SK-N-SH treated with all-trans-retinoic acid at 6 μM for 48 hours (cell line): ENCODE data around the gene KERA.
A peak's percentile ranks its signal among the peaks of the same experiment; 100 is the strongest.

Experiments
- ATAC-seq: fragments of 200-7000 bp; cut with Tn5 transposase; 3 replicates; pipeline ENCODE4 v1.9.1; 2020; ENCODE audit warnings: mild to moderate bottlenecking, moderate library complexity
- ARNTL ChIP-seq: fragments of 450-650 bp; formaldehyde crosslinking; IDR thresholded peaks from 2 replicates; pipeline ENCODE4 v1.5.0; 2020; ENCODE audit warnings: low read depth, mild to moderate bottlenecking, moderate library complexity, borderline replicate concordance
- BACH2 ChIP-seq: fragments of 250-450 bp; sonication (Bioruptor Pico); IDR thresholded peaks from 2 replicates; pipeline ENCODE4 v1.9.0; 2021; ENCODE audit warnings: mild to moderate bottlenecking, borderline replicate concordance
- CREB5 ChIP-seq: fragments of 250-450 bp; sonication (Bioruptor Pico); IDR thresholded peaks from 2 replicates; pipeline ENCODE4 v1.5.1; 2020; ENCODE audit warnings: low read depth, mild to moderate bottlenecking, moderate library complexity
- CSDC2 ChIP-seq: fragments of 250-450 bp; sonication (Bioruptor Pico); IDR thresholded peaks from 2 replicates; pipeline ENCODE4 v1.5.0; 2020; ENCODE audit warnings: mild to moderate bottlenecking, moderate library complexity
- ESRRG ChIP-seq: fragments of 250-450 bp; sonication (Bioruptor Pico); IDR thresholded peaks from 2 replicates; pipeline ENCODE4 v1.6.1; 2021; ENCODE audit warnings: mild to moderate bottlenecking
- GLIS3 ChIP-seq: fragments of 250-450 bp; sonication (Bioruptor Pico); IDR thresholded peaks from 2 replicates; pipeline ENCODE4 v1.5.0; 2020; ENCODE audit warnings: mild to moderate bottlenecking, moderate library complexity
- ISL1 ChIP-seq: fragments of 250-450 bp; sonication (Bioruptor Pico); IDR thresholded peaks from 2 replicates; pipeline ENCODE4 v2.1.2; 2022; ENCODE audit warnings: mild to moderate bottlenecking, moderate library complexity
- OSR1 ChIP-seq: fragments of 250-450 bp; sonication (Bioruptor Pico); IDR thresholded peaks from 2 replicates; pipeline ENCODE4 v1.8.0; 2022; ENCODE audit warnings: moderate library complexity, mild to moderate bottlenecking, inconsistent platforms
- PATZ1 ChIP-seq: fragments of 250-450 bp; sonication (Bioruptor Pico); IDR thresholded peaks from 2 replicates; pipeline ENCODE4 v1.8.0; 2020; ENCODE audit warnings: mild to moderate bottlenecking, moderate library complexity, borderline replicate concordance
- PPARA ChIP-seq: fragments of 250-450 bp; sonication (Bioruptor Pico); IDR thresholded peaks from 2 replicates; pipeline ENCODE4 v1.5.0; 2020; ENCODE audit warnings: mild to moderate bottlenecking, borderline replicate concordance
- RARB ChIP-seq: fragments of 250-450 bp; sonication (Bioruptor Pico); IDR thresholded peaks from 2 replicates; pipeline ENCODE4 v1.8.0; 2021; ENCODE audit warnings: mild to moderate bottlenecking, moderate library complexity
- SNAI2 ChIP-seq: fragments of 250-450 bp; sonication (Bioruptor Pico); IDR thresholded peaks from 2 replicates; pipeline ENCODE4 v1.5.0; 2020; ENCODE audit warnings: mild to moderate bottlenecking, moderate library complexity
- TCF4 ChIP-seq: fragments of 250-450 bp; sonication (Bioruptor Pico); IDR thresholded peaks from 2 replicates; pipeline ENCODE4 v1.8.0; 2021; ENCODE audit warnings: mild to moderate bottlenecking, moderate library complexity, borderline replicate concordance
- TOX ChIP-seq: fragments of 250-450 bp; sonication (Bioruptor Pico); IDR thresholded peaks from 2 replicates; pipeline ENCODE4 v1.8.0; 2021; ENCODE audit warnings: mild to moderate bottlenecking, moderate library complexity, borderline replicate concordance
- ZC3H10 ChIP-seq: fragments of 250-450 bp; sonication (Bioruptor Pico); IDR thresholded peaks from 2 replicates; pipeline ENCODE4 v1.5.1; 2021; ENCODE audit warnings: mild to moderate bottlenecking, moderate library complexity
- ZFP3 ChIP-seq: fragments of 250-450 bp; sonication (Bioruptor Pico); IDR thresholded peaks from 2 replicates; pipeline ENCODE4 v1.5.0; 2020; ENCODE audit warnings: mild to moderate bottlenecking, moderate library complexity
- ZNF70 ChIP-seq: fragments of 450-650 bp; formaldehyde crosslinking; IDR thresholded peaks from 2 replicates; pipeline ENCODE4 v1.5.0; 2020; ENCODE audit warnings: mild to moderate bottlenecking, moderate library complexity
- ZNF8 ChIP-seq: fragments of 450-650 bp; formaldehyde crosslinking; IDR thresholded peaks from 2 replicates; pipeline ENCODE4 v1.5.0; 2020; ENCODE audit warnings: mild to moderate bottlenecking, moderate library complexity
- TF ChIP-seq, protein P1 (sequence below): fragments of 250-450 bp; sonication (Bioruptor Pico); IDR thresholded peaks from 2 replicates; pipeline ENCODE4 v1.5.1; 2021; ENCODE audit warnings: mild to moderate bottlenecking, moderate library complexity

Gene KERA

DNA sequence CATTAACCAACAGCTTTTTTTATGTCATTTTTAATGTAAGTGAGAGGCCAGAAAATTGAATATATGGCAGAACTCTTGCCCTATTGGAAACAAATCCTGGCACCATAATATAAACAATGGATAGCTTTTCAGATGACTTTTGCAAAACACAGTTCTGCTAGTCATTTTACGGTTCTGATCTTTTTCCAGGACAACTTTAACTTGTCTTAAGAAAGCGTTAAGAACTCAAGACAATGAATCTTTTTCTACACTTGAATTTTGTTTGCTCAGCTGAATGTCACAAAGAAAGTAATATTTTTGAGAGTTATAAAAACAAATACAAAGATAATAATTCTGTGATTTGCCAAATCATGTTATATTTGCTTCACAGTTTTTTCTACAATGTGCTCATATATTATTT lies 13.2 kb downstream of the KERA start (continued):
- no peak for TF ChIP-seq PATZ1 (CRISPR knock-in tag)
- no peak for TF ChIP-seq SNAI2 (CRISPR knock-in tag)
- no peak for TF ChIP-seq ZNF70 (CRISPR knock-in tag)

GRCh38 chr12:91043408-91043807 lies 14.4 kb downstream of the KERA start:
- TF ChIP-seq ESRRG (CRISPR knock-in tag): no peak
- TF ChIP-seq, protein P1, sequence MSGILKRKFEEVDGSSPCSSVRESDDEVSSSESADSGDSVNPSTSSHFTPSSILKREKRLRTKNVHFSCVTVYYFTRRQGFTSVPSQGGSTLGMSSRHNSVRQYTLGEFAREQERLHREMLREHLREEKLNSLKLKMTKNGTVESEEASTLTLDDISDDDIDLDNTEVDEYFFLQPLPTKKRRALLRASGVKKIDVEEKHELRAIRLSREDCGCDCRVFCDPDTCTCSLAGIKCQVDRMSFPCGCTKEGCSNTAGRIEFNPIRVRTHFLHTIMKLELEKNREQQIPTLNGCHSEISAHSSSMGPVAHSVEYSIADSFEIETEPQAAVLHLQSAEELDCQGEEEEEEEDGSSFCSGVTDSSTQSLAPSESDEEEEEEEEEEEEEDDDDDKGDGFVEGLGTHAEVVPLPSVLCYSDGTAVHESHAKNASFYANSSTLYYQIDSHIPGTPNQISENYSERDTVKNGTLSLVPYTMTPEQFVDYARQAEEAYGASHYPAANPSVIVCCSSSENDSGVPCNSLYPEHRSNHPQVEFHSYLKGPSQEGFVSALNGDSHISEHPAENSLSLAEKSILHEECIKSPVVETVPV: no peak
- no peak for TF ChIP-seq BACH2 (CRISPR knock-in tag)
- TF ChIP-seq ZNF8 (CRISPR knock-in tag): no peak
- no peak for TF ChIP-seq ZFP3 (CRISPR knock-in tag)
- TF ChIP-seq CSDC2 (CRISPR knock-in tag): no peak
- no peak for TF ChIP-seq RARB (CRISPR knock-in tag)
- no peak for TF ChIP-seq PATZ1 (CRISPR knock-in tag)
- no peak for TF ChIP-seq TCF4 (CRISPR knock-in tag)
- no peak for TF ChIP-seq CREB5
- no peak for TF ChIP-seq ZC3H10 (CRISPR knock-in tag)
- no peak for TF ChIP-seq TOX (CRISPR knock-in tag)
- ATAC-seq: no peak

- ATAC-seq: no peak
Observed at GRCh38 chr12:91040096-91040755, 17.6 kb downstream of the KERA start.

DNA sequence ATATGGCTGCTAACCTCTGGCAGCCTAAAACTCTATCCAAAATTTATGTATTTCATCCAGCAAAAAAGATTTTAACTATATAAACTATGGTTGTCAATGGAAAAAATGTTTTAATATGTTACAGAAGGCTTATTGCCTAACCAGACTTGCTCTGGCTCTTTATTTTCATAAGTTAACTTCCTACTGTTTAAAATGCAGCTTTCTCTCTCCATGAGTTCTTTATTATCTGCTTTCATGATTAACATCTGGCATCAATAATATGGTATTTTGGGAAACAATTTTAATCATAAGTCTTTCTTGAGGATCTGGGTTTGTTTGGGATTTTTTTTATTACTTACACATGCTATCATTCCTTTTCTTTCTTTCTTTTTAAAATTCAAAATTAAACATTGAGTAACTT lies 20.5 kb downstream of the KERA start:
- peak; percentile 80 for ATAC-seq
- no peak for TF ChIP-seq PATZ1 (CRISPR knock-in tag)
- TF ChIP-seq TCF4 (CRISPR knock-in tag): peak; percentile 66
- no peak for TF ChIP-seq ESRRG (CRISPR knock-in tag)
- TF ChIP-seq ARNTL (CRISPR knock-in tag): no peak
- TF ChIP-seq GLIS3 (CRISPR knock-in tag): no peak
- no peak for TF ChIP-seq BACH2 (CRISPR knock-in tag)
- TF ChIP-seq SNAI2 (CRISPR knock-in tag): no peak
- no peak for TF ChIP-seq ISL1 (CRISPR knock-in tag)

More at GRCh38 chr12:91040096-91040755, 17.6 kb downstream of the KERA start:
- TF ChIP-seq ISL1 (CRISPR knock-in tag): no peak
- no peak for TF ChIP-seq ESRRG (CRISPR knock-in tag)
- no peak for TF ChIP-seq RARB (CRISPR knock-in tag)
- TF ChIP-seq SNAI2 (CRISPR knock-in tag): no peak
- TF ChIP-seq ARNTL (CRISPR knock-in tag): no peak
- TF ChIP-seq OSR1 (CRISPR knock-in tag): no peak
- no peak for TF ChIP-seq PPARA (CRISPR knock-in tag)
